GM10266 (cell line): Measurements from ENCODE around the gene KCNQ1.

ENCODE experiments used
- DNase-seq: peaks from one replicate; pipeline ENCODE4 v3.0.0; 2012; ENCODE audit errors: extremely low spot score
- CTCF ChIP-seq: IDR thresholded peaks from 2 replicates; pipeline ENCODE4 v1.5.1; 2012; ENCODE audit warnings: mild to moderate bottlenecking, low read depth; ENCODE audit not compliant: control insufficient read depth, insufficient read depth; ENCODE audit errors: missing control alignments

KCNQ1 gene

GRCh38 chr11:2511421-2512369, 66.9 kb downstream of the KCNQ1 start:
- no peak for TF ChIP-seq CTCF
- DNase-seq, result peak; percentile 5

GRCh38 chr11:2512431-2513407, 67.9 kb downstream of the KCNQ1 start:
- peak; percentile 10 for DNase-seq
- TF ChIP-seq CTCF, result no peak

GRCh38 chr11:2513441-2513840, 68.6 kb downstream of the KCNQ1 start:
- no peak for DNase-seq
- no peak for TF ChIP-seq CTCF

- DNase-seq, result no peak
- no peak for TF ChIP-seq CTCF
These were observed 70.8 kb downstream of the KCNQ1 start for GRCh38 chr11:2515401-2516275.

GRCh38 chr11:2516276-2517015, 71.6 kb downstream of the KCNQ1 start:
- DNase-seq, result no peak
- TF ChIP-seq CTCF, result no peak

- no peak for DNase-seq
- TF ChIP-seq CTCF, result no peak
These were observed 72.2 kb downstream of the KCNQ1 start for GRCh38 chr11:2517016-2517385.
